HFFc6 (cell line): ENCODE data around the gene TOMM34. TPM values are rescaled to one million over a fixed set of nuclear protein-coding genes. Genes with fewer than 3 reads are reported as not detected.

Source experiments
- DNase-seq: peaks from one replicate; pipeline ENCODE4 v3.0.0-alpha.2; 2018
- H3K27ac Mint-ChIP-seq: 2 replicates; pipeline ENCODE4 v1.8.0; 2020; ENCODE audit warnings: mild to moderate bottlenecking, mixed read lengths
- H3K27me3 Mint-ChIP-seq: 2 replicates; pipeline ENCODE4 v1.8.0; 2021; ENCODE audit warnings: mild to moderate bottlenecking, moderate library complexity, mixed read lengths; ENCODE audit not compliant: insufficient read depth
- H3K36me3 Mint-ChIP-seq: 2 replicates; pipeline ENCODE4 v1.8.0; 2021; ENCODE audit warnings: low read depth, mixed read lengths
- H3K4me1 Mint-ChIP-seq: 2 replicates; pipeline ENCODE4 v1.8.0; 2020; ENCODE audit warnings: low read depth, mixed read lengths
- H3K4me3 Mint-ChIP-seq: 2 replicates; pipeline ENCODE4 v1.8.0; 2020; ENCODE audit warnings: mild to moderate bottlenecking, moderate library complexity, mixed read lengths
- H3K9me3 Mint-ChIP-seq: 2 replicates; pipeline ENCODE4 v1.8.0; 2020; ENCODE audit warnings: mild to moderate bottlenecking, mixed read lengths
- CTCF ChIP-seq: fragments of 200-600 bp; sonication (generic); IDR thresholded peaks from 2 replicates; pipeline ENCODE4 v1.5.0; 2021; ENCODE audit warnings: antibody characterized with exemption, mild to moderate bottlenecking
- total RNA-seq, 6 experiments: library from RNA; stranded (reverse); fragmentation: NEBNext Ultra II Directional; extraction: Animal tissue kit (Norgen Biotek cat#: 25700); gene quantifications; 2 replicates in 1 of 6; 3 replicates in 5 of 6; pipeline ENCODE4 v1.2.3, GENCODE V29; 2021

TOMM34 gene
- total RNA-seq, 6 experiments from 2014 or later = 88.5 to 96.5 (median 93.0) TPM

DNA sequence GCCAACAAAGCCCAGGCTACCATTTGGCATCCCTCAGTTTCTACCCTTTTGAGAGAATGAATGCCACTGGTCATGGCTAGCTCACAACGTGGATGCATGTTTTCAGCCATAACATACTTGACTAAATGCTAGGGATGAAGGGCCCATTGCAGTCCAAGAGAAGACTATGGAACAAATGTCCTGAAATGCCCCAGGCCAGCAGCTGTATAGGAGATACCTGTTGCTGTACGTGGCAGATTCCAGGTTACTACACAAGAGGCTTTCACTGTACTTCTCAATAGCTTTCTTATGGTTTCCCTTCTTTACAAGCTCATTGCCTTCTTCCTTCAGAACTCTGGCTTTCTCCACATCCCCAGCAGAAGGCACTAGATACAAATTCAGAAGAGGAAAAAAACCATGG, 11.7 kb downstream of the TOMM34 start:
- no peak for DNase-seq
- H3K4me3 Mint-ChIP-seq = no peak overlapping the region
- no peaks in the 10 kb centered on the region for H3K27me3 Mint-ChIP-seq
- peaks cover 52% of the 10 kb centered on the region for H3K36me3 Mint-ChIP-seq
- H3K4me1 Mint-ChIP-seq = peaks cover 14% of the 10 kb centered on the region
- no peaks in the 10 kb centered on the region for H3K9me3 Mint-ChIP-seq
- H3K27ac Mint-ChIP-seq = no peak overlapping the region
- TF ChIP-seq CTCF = no peak

DNA sequence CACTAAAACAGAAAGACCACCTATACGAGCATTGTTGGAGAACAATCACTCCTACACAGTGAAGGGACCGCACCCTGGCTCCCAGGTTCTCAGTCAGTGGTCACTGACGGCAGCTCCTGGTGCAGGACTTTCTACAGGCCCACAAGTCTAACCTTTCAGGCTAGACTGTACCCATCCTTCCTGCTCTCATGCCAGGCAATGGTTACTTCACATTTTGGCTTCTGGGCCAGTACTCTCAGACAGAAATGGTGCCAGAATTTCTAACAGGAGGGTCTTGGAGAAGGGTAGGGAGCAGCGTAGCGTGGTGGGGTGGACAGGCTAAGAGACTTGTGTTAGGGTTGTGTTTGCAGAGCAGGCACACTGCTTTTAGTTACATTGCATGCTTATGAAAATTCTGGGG, 12.1 kb downstream of the TOMM34 start:
- Mint-ChIP-seq H3K27me3 (no peaks in the 10 kb centered on the region), H3K4me3 (no peak overlapping the region), H3K27ac (peak overlapping the region; percentile 18; the same call in 1 of the 2 replicates), H3K4me1 (peaks cover 11% of the 10 kb centered on the region), H3K9me3 (no peaks in the 10 kb centered on the region), H3K36me3 (peaks cover 49% of the 10 kb centered on the region)
- no peak for DNase-seq
- no peak for TF ChIP-seq CTCF

- Mint-ChIP-seq H3K4me3 (no peak overlapping the region), H3K27me3 (no peaks in the 10 kb centered on the region; the same call in 1 of the 2 replicates), H3K4me1 (no peaks in the 10 kb centered on the region), H3K9me3 (no peaks in the 10 kb centered on the region), H3K36me3 (peaks cover 50% of the 10 kb centered on the region), H3K27ac (no peak overlapping the region)
- TF ChIP-seq CTCF = no peak
- no peak for DNase-seq
These were observed 13.8 kb downstream of the TOMM34 start for GRCh38 chr20:44946271-44946852.

DNA sequence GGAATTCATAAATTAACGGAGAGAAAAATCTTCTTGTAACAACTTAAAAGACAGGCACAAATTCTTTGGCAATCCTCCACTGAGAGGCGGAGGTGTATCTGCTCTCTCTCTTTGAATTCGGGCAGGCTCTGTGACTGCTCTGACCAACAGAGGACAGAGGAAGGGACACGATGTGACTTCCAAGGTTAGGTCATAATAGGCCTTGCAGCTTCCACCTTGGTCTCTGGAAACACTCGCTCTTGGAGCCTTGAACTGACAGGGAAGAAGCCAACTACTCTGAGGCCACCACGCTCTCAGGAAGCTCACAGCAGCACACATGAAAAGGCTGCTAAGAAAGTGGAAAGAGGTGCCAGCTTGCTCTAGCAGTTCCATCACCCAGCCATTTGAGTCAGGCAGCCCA, 14.9 kb downstream of the TOMM34 start:
- H3K27ac Mint-ChIP-seq = no peak overlapping the region; the same call in 1 of the 2 replicates
- peaks cover 54% of the 10 kb centered on the region for H3K36me3 Mint-ChIP-seq
- H3K27me3 Mint-ChIP-seq = no peaks in the 10 kb centered on the region; the same call in 1 of the 2 replicates
- H3K4me3 Mint-ChIP-seq = no peak overlapping the region
- H3K9me3 Mint-ChIP-seq = no peaks in the 10 kb centered on the region
- H3K4me1 Mint-ChIP-seq = peaks cover 5% of the 10 kb centered on the region; the same call in 1 of the 2 replicates
- no peak for TF ChIP-seq CTCF
- no peak for DNase-seq

DNA sequence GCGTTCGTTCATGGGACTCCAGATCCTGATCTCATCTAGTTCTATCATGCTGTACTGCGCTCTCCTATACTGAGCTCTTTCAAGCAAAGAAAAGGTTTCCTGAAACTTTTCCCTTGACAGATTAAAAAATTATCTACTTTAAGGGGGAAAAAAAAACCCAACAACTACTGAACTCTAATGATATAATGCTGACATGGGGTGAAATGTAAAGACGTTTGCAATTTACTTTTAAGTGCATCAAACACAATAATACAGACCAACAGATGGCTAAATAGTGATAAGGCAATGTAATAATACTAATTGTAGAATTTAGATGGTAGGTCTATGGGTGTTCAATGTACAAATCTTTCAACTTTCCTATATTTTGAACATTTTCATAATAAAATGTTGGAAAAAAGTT, 16.4 kb downstream of the TOMM34 start:
- Mint-ChIP-seq H3K36me3 (peaks cover 49% of the 10 kb centered on the region), H3K4me3 (no peak overlapping the region), H3K27ac (no peak overlapping the region), H3K4me1 (peaks cover 9% of the 10 kb centered on the region), H3K9me3 (no peaks in the 10 kb centered on the region), H3K27me3 (no peaks in the 10 kb centered on the region; the same call in 1 of the 2 replicates)
- TF ChIP-seq CTCF = no peak
- DNase-seq = no peak
